Measurements from ENCODE around the gene GCNT1.
"Not testable (repeated sequence)": the region's sequence is repeated elsewhere in the genome, so short reads cannot be mapped to it uniquely, and the experiment has no call there.

The GCNT1 gene

GRCh38 chr9:76530458-76531110 is 71.6 kb downstream of the GCNT1 start:
- DNase-seq (ENCODE audit: insufficient read length, low spot score) (no peak), FAIRE-seq (no peak)

- FAIRE-seq: no peak
- DNase-seq (ENCODE audit: insufficient read length, low spot score): no peak
Observed at GRCh38 chr9:76531231-76531780, 72.3 kb downstream of the GCNT1 start.

DNA sequence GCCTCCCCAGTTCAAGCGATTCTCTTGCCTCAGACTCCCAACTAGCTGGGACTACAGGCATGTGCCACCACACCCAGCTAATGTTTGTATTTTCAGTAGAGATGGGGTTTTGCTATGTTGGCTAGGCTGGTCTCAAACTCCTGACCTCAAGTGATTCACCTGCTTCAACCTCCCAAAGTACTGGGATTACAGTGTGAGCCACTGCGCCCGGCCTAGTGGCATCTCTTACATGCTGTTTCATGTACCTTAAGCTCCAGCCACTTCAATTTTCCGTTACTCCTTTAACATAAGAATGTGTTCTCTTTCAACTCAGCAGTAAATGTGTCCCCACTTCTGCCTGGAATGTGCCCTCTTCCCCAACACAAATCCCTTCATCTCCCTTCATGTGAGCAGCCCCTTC is 73.9 kb downstream of the GCNT1 start:
- not testable (repeated sequence) for FAIRE-seq; DNase-seq (ENCODE audit: insufficient read length, low spot score)

DNA sequence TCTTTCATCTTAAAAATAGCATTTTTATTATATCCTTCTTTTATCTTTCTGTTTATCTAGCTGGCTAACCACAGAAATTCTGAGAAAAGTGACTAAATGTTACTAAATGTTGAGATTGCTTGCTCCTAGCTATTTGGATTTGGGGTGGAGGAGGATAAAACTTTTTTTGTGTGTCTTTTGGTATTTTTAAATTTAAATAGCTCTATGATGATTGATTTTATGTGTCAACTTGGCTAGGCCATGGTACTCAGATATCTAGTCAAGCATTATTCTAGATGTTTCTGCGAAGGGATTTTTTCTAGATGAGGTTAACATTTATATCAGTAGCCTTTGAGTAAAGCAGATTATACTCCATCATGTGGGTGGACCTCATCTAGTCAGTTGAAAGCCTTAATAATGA is 75.0 kb downstream of the GCNT1 start:
- FAIRE-seq (no peak), DNase-seq (ENCODE audit: insufficient read length, low spot score) (no peak)

DNA sequence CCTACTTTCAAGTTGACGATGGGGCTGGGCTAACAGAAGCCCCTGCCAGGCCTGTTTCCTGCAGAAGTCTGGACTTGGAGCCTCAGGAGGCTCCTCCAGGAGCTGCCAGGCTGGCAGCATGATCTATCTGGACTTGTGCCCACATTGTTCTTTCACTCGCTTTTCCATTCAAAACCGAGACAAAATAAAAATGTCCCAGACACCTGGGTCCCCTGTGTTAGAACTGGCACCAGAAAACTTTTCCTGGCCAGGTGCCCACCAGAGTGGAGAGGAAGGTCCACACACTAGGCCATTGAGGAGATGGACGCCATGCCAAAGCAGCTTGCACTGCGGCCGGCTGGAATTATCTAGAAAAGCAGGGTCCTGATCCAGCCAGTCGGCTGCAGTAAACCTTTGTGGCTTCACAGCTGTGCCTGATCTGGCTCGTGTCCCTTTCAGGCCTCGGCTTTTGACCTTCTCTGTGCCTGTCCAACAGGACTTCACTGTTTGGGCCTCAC is 78.2 kb downstream of the GCNT1 start:
- no peak for DNase-seq (ENCODE audit: insufficient read length, low spot score)
- FAIRE-seq: no peak

- DNase-seq (ENCODE audit: insufficient read length, low spot score) (no peak), FAIRE-seq (no peak)
Observed at GRCh38 chr9:76539180-76539579, 80.2 kb downstream of the GCNT1 start.

DNA sequence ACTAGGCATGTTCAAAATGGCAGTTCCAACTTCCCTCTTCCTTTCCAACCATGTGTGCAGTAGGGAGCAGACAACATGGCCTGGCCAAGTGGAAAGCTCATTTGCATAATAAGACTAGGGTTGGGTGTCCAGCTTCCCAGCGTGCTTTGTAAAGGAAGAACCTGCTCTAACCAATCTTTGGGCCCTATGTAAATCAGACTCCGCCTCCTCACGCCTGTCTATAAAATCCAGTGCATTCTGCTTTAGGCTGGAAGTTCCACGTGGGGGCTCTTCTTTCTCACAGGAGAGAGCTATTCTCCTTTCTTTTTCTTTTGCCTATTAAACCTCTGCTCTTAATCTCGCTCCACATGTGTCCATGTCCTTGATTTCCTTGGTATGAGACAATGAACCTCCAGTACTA is 83.4 kb downstream of the GCNT1 start:
- DNase-seq (ENCODE audit: insufficient read length, low spot score) (no peak), FAIRE-seq (no peak)

- FAIRE-seq (no peak), DNase-seq (ENCODE audit: insufficient read length, low spot score) (no peak)
Observed at GRCh38 chr9:76545191-76545590, 86.2 kb downstream of the GCNT1 start.

- DNase-seq (ENCODE audit: insufficient read length, low spot score): no peak
- no peak for FAIRE-seq
Observed at GRCh38 chr9:76552181-76552580, 93.2 kb downstream of the GCNT1 start.

GRCh38 chr9:76552751-76553455 is 93.9 kb downstream of the GCNT1 start:
- DNase-seq (ENCODE audit: insufficient read length, low spot score) (no peak), FAIRE-seq (no peak)

- no peak for DNase-seq (ENCODE audit: insufficient read length, low spot score)
- no peak for FAIRE-seq
Observed at GRCh38 chr9:76553680-76554079, 94.7 kb downstream of the GCNT1 start.

Data from HTR-8/SVneo (cell line).